ENCODE results near the gene BPGM.
A peak's percentile ranks its signal among the peaks of the same experiment; 100 is the strongest.

BPGM gene

DNA sequence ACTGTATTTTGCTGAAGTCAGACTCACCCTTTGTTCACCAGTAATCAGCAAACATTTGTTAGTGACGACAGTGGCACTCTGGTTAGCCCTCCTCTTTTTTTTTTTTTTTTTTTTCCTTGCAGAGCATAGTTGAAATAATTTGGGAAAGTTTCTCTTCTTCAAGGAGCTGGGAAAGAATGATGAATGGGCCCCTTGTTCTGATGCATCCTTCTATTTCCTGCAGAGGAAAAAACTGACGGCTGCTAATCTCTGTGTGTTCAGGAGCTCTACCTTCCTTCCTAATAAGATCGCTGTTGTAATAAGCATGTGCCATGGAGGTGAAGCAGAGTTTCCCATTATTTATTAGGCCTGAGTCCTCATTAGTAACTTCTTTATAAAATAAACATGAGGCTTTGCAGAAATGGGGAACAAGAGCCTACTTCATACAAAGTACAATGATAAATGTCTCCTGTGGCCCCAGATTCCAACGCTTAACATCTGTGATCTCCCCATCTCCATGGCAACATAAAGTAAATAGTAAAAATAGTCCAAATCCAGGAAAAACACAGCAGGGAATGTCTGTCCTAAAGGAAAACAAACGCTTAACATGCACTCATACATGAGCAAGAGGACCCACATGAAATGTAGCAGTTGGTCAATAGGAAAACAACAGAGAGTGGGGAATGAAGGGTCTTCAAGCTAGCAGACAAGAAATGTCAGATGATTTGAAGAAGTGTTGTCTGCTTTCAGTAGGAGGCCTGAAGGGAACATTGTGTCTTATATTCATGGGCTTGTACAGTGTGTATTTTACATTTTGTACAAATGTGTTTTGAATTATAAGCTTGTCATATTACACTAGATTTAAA is 73.7 kb downstream of the BPGM start:
- CTCF ChIA-PET = interaction anchor here (0.7 to 9.8 kb wide), 4 partner anchors 11 to 30 kb away, joined by 3 to 96 read pairs (median 4); no protein-coding TSS in a partner anchor
- DNase-seq (ENCODE audit: low read depth, low spot score) = no peak
- TF ChIP-seq, protein P1, sequence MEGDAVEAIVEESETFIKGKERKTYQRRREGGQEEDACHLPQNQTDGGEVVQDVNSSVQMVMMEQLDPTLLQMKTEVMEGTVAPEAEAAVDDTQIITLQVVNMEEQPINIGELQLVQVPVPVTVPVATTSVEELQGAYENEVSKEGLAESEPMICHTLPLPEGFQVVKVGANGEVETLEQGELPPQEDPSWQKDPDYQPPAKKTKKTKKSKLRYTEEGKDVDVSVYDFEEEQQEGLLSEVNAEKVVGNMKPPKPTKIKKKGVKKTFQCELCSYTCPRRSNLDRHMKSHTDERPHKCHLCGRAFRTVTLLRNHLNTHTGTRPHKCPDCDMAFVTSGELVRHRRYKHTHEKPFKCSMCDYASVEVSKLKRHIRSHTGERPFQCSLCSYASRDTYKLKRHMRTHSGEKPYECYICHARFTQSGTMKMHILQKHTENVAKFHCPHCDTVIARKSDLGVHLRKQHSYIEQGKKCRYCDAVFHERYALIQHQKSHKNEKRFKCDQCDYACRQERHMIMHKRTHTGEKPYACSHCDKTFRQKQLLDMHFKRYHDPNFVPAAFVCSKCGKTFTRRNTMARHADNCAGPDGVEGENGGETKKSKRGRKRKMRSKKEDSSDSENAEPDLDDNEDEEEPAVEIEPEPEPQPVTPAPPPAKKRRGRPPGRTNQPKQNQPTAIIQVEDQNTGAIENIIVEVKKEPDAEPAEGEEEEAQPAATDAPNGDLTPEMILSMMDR (IDR thresholded peaks at IDR 0.05; ENCODE audit: insufficient read depth, low read length, missing control alignments) = no peak
- no peak overlapping the region for H3K4me3 ChIP-seq (ENCODE audit: low read depth, low read length)
- POLR2A ChIA-PET = no interaction called here

DNA sequence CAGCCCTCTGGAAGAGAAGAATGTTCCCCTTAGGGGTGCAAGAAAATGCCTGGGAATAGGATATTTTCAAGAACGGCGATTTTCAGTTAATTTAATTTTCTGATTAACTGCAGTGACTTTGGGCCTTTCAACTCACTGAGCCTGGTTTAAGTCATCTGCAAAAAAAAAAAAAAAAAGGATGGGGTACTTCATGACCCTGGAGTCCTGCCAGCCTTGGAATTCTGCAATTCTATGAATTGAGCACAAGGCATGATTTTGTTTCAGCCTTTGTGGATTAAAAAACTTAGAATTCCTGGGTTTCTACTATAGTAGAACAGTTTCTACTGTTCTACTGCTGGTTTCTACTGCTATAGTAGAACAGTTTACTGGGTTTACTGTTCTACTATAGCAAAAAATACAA is 74.5 kb downstream of the BPGM start:
- TF ChIP-seq, protein P1 (IDR thresholded peaks at IDR 0.05; ENCODE audit: insufficient read depth, low read length, missing control alignments) = no peak
- ChIA-PET CTCF (interaction anchor here (1.3 to 9.8 kb wide), 4 partner anchors 16 to 35 kb away, joined by 3 to 96 read pairs (median 20); no protein-coding TSS in a partner anchor), POLR2A (interaction anchor here (1.0 kb wide), 1 partner anchor 58 kb away, joined by 3 read pairs; no protein-coding TSS in a partner anchor)
- H3K4me3 ChIP-seq (ENCODE audit: low read depth, low read length) = no peak overlapping the region
- no peak for DNase-seq (ENCODE audit: low read depth, low spot score)

GRCh38 chr7:134722786-134723322 is 76.2 kb downstream of the BPGM start:
- no peak for DNase-seq (ENCODE audit: low read depth, low spot score)
- ChIA-PET CTCF (interaction anchor here (0.7 to 9.8 kb wide), 7 partner anchors 15 to 67 kb away, joined by 3 to 96 read pairs (median 5); no protein-coding TSS in a partner anchor), POLR2A (no interaction called here)
- TF ChIP-seq, protein P1 (IDR thresholded peaks at IDR 0.05; ENCODE audit: insufficient read depth, low read length, missing control alignments) = no peak
- H3K4me3 ChIP-seq (ENCODE audit: low read depth, low read length) = no peak overlapping the region

GRCh38 chr7:134723892-134724291 is 77.2 kb downstream of the BPGM start:
- DNase-seq (ENCODE audit: low read depth, low spot score) = no peak
- H3K4me3 ChIP-seq (ENCODE audit: low read depth, low read length) = no peak overlapping the region
- ChIA-PET POLR2A (no interaction called here), CTCF (interaction anchor here (0.6 to 9.8 kb wide), 28 partner anchors 8 to 129 kb away, joined by 3 to 96 read pairs (median 8); no protein-coding TSS in a partner anchor)
- TF ChIP-seq, protein P1 (IDR thresholded peaks at IDR 0.05; ENCODE audit: insufficient read depth, low read length, missing control alignments) = no peak

DNA sequence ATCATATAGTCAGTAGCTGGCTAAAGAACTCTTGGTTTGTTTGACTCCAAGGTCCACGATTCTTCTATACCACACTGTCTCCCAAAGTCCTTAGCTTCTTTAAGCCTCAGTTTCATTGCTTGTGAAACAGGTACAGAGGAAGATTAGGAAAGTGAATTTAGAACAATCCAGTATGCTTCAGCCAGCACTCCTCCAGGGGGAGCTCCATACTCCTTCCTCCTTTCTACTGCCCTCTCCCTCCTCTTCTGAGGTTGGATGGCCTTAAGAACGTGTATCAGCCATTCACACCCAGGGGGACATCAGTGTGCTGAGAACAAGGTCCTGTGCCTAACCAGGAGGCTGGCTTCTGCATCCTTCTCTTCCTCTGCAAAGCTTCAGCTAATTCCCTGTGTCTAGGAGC is 78.0 kb downstream of the BPGM start:
- POLR2A ChIA-PET = interaction anchor here (0.8 kb wide), 1 partner anchor 32 kb away, joined by 4 read pairs; no protein-coding TSS in a partner anchor
- TF ChIP-seq, protein P1 (IDR thresholded peaks at IDR 0.05; ENCODE audit: insufficient read depth, low read length, missing control alignments) = peak; percentile 69
- no peak for DNase-seq (ENCODE audit: low read depth, low spot score)
- CTCF ChIA-PET = interaction anchor here (0.8 to 9.8 kb wide), 31 partner anchors 7 to 223 kb away, joined by 3 to 96 read pairs (median 6); no protein-coding TSS in a partner anchor
- H3K4me3 ChIP-seq (ENCODE audit: low read depth, low read length) = no peak overlapping the region

GRCh38 chr7:134726581-134726980 is 79.9 kb downstream of the BPGM start:
- POLR2A ChIA-PET = interaction anchor here (0.6 kb wide), 2 partner anchors 57 to 62 kb away, joined by 3 read pairs; no protein-coding TSS in a partner anchor
- no peak for DNase-seq (ENCODE audit: low read depth, low spot score)
- CTCF ChIA-PET = interaction anchor here (1.1 to 9.8 kb wide), 8 partner anchors 11 to 40 kb away, joined by 3 to 96 read pairs (median 20); no protein-coding TSS in a partner anchor

More at GRCh38 chr7:134726581-134726980, 79.9 kb downstream of the BPGM start:
- H3K4me3 ChIP-seq (ENCODE audit: low read depth, low read length) = no peak overlapping the region
- TF ChIP-seq, protein P1 (IDR thresholded peaks at IDR 0.05; ENCODE audit: insufficient read depth, low read length, missing control alignments) = no peak
